HPDE6-E6E7 (cell line): ENCODE data around the gene LIPM.
"Not testable (repeated sequence)": the region's sequence is repeated elsewhere in the genome, so short reads cannot be mapped to it uniquely, and the experiment has no call there.

Experiments
- DNase-seq: peaks from one replicate; pipeline ENCODE4 v3.0.0; 2011; ENCODE audit warnings: missing footprints; ENCODE audit errors: extremely low spot score

The LIPM gene

GRCh38 chr10:88803641-88804040 is 1.1 kb downstream of the LIPM start:
- DNase-seq, result no peak

- DNase-seq, result no peak
Observed at GRCh38 chr10:88804083-88804812, 1.7 kb downstream of the LIPM start.

GRCh38 chr10:88805361-88805760 is 2.8 kb downstream of the LIPM start:
- no peak for DNase-seq

- no peak for DNase-seq
Observed at GRCh38 chr10:88805924-88806323, 3.4 kb downstream of the LIPM start.

DNA sequence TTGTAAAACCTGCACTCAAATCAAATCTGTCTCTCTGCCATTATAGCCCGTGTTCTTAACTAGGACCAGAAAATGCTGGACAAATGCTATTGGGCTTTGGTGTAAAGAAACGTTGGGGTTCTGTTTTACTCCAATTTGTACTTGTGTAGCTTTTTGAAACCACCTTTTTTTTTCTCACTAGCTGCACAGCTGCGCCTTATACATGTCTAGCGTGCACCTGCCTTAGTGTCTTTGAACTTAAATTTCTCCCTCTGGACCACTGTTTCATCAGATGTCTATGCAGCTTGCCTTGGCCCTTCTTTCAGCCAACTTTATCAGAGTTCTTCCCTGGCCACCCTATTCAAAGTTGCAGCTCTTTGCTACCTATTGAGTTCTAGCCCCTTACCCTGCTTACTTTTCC is 7.1 kb downstream of the LIPM start:
- DNase-seq, result no peak

GRCh38 chr10:88810196-88810961 is 7.8 kb downstream of the LIPM start:
- DNase-seq, result peak; percentile 51

DNA sequence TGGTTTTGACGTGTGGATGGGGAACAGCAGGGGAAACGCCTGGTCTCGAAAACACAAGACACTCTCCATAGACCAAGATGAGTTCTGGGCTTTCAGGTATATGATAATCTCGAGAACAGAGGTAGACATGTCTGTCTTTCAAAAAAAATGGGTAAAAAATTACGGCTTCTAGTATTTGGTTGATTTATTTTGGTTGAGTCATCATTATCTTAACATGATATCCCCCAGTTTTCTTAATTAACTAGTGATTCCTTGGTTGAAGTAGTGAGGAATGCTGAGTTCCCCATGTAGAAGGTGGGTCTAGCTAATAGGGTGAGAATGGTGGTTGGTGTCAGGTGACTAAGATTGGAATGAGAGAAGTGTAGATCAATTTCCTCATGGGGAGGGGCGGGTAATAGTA is 10.7 kb downstream of the LIPM start:
- DNase-seq, result no peak

- DNase-seq, result no peak
Observed at GRCh38 chr10:88819290-88819689, 16.8 kb downstream of the LIPM start.

- peak; percentile 27 for DNase-seq
Observed at GRCh38 chr10:88820748-88821401, 18.3 kb downstream of the LIPM start.

DNA sequence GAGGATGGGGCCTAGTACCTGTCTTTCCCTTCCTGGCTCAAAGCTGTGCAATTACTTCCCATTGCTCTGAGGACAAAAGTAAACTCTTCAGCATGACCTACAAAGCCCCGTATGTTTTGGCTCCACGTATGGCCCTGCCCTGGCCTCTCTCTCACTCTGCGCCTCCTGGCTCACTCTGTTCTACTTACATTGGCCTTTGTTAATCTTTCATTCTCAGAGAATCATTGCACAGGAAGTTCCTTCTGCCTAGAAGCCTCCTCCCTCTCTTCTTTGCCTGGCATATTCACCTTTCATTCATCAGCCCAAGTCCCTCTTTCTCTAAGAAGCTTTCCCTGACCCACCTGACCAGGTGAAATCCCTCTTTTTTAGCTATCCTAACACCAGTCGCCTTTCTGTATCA is 23.9 kb downstream of the LIPM start:
- DNase-seq, result no peak

DNA sequence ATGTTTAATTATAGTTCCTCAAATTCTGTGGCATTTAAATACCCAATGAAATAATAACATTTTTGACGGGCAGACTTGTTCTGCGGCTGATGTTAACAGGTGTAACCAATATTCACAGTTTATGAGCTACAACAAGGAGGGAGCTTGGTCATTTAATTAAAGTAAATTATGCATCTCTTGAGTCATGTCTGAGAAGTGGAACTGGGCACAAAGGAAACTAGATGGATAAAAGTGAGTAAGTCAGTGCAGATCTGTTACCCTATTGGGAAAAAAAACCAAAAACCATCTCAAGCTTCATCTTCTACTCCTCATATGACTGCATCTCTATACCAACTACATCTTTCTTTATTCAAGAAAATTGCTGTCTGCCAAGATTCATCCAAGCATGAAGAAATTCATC is 25.1 kb downstream of the LIPM start:
- DNase-seq, result no peak

DNA sequence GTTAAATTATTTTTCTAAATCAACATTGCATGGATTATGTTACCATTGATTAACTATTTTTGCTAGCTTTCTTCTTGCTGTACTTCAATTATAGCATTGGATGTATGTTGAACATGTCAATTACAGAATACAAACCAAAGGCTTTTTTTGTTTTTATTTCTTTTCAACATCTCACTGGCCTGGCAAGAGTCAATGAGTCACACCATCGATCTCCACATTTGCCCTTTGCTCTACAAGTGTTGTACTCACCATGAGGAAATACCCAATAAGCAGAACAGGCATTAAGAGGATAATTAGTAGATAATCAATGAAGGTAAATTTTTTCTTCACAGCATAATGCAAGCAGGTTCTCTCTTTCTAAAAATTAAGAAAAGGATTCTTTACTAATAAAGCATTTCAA is 25.8 kb downstream of the LIPM start:
- DNase-seq, result no peak

GRCh38 chr10:88830643-88831268 is 28.2 kb downstream of the LIPM start:
- DNase-seq, result no peak

DNA sequence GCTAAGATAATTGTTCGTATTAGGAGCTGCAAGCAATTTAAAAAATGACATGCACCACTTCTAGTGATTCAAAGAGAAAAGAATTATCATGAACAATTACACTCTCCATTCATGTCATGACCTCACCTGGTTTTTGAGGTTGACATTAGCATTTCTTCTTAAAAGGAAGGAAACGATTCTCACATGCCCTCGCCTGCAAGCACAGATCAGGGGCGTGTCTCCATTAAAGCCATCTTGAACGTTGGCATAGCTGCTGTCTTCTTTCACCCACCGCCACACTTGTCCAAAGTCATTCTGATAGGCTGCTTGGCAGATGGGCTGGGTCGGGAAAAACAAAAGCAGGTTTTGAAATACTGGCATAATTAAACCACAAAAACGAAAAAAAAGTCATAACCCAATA is 29.2 kb downstream of the LIPM start:
- no peak for DNase-seq

DNA sequence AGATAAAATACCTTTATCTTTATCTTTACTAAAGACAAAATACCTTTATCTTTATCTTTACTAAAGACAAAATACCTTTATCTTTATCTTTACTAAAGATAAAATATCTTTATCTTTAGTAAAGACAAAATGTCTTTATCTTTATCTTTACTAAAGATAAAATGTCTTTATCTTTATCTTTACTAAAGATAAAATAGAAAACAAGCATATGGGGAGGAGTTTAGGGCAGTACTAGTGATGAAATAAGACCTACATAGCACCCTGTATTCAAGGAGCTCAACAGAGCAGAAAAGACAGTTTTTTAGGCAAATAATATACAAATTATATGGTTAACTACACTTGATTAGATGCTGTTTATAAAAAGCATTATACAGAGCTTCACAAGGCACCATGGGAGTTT is 29.8 kb downstream of the LIPM start:
- no peak for DNase-seq

DNA sequence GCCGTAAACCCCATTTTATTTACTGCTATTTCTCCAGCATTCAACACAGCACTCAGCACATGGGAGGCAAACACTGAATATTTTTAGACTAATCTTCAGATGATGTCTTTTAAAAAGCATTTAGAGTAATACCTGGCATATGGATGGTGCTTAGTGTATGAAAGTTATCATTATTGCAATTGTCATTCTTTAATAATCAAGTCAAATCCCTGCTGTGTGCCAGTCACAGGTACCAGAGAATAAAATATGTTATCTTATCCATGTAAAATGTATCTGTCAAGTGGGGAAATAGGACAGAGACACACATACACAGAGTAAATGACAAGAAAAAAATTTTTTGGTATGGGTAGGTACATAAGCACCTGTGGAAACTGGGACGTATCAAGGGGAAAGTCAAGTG is 30.6 kb downstream of the LIPM start:
- DNase-seq, result no peak

DNA sequence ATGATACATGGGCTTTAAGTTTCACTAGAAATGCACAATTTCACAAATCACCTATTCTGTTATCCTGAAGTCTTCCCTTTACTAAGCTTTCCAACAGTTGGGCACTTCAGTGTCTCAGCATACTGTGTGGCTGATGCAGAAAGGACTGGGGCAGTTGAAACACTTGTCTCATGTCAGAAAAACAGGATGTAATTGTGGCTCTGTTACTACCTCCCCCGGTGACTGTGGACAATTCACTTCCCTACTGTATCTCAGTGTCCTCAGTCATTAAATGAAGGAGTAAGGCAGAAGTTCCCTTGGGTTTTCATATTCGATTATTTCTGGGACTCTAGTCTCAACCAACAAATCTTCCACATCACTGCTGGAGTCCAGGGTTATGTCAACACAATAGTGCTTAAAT is 31.2 kb downstream of the LIPM start:
- DNase-seq, result no peak

- DNase-seq, result peak; percentile 48
Observed at GRCh38 chr10:88835096-88835909, 32.8 kb downstream of the LIPM start.

GRCh38 chr10:88835910-88836221 is 33.3 kb downstream of the LIPM start:
- no peak for DNase-seq

DNA sequence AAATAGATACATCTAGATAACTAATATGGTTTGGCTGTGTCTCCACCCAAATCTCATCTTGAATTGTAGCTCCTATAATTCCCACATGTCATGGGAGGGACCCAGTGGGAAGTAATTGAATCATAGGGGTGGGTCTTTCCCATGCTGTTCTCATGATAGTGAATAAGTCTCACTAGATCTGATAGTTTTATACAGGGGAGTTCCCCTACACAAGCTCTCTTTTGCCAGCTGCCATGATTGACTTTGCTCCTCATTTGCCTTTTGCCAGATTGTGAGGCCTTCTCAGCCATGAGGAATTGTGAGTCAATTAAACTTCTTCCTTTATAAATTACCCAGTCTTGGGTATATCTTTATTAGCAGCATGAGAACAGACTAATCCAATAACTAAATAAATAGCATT is 35.1 kb downstream of the LIPM start:
- DNase-seq, result not testable (repeated sequence)

- DNase-seq, result no peak
Observed at GRCh38 chr10:88838766-88839350, 36.3 kb downstream of the LIPM start.
